NCI-H2171 treated with DMSO at 0.1 percent for 48 hours (cell line): ENCODE data around the gene LMBRD1.

Experiments used
- DNase-seq: peaks from one replicate; lab custom pipeline; 2025; lab: John Stamatoyannopoulos, UW

Gene LMBRD1

GRCh38 chr6:69631552-69632346 is 165.1 kb downstream of the LMBRD1 start:
- no peak for DNase-seq

GRCh38 chr6:69630767-69631166 is 166.0 kb downstream of the LMBRD1 start:
- DNase-seq = no peak

GRCh38 chr6:69627625-69628024 is 169.2 kb downstream of the LMBRD1 start:
- DNase-seq = no peak

GRCh38 chr6:69624944-69625343 is 171.9 kb downstream of the LMBRD1 start:
- DNase-seq = no peak
